ENCODE measurements around the gene MYO1D. TPM values are rescaled to one million over a fixed set of nuclear protein-coding genes. Genes with fewer than 3 reads are reported as not detected.

MYO1D gene
- total RNA-seq, 1 experiment from 2014 or later, result 206 TPM

GRCh38 chr17:32487473-32488176 lies 389.3 kb downstream of the MYO1D start:
- peak overlapping the region; percentile 79 for H3K27ac Mint-ChIP-seq (ENCODE audit: unreplicated experiment)
- TF ChIP-seq CTCF (IDR thresholded peaks at IDR 0.05; ENCODE audit: insufficient read depth in 1 of 2, low read depth in 1 of 2, low read length in 1 of 2, severe bottlenecking in 1 of 2, unreplicated experiment in 1 of 2), result no peak
- H3K9me3 Mint-ChIP-seq (ENCODE audit: unreplicated experiment), result no peaks in the 10 kb centered on the region
- ChIA-PET CTCF (interaction anchor here (0.6 to 2.1 kb wide), 3 partner anchors 43 to 557 kb away, joined by 3 to 8 read pairs (median 4); partner anchors contain the start of gene PSMD11), POLR2A (interaction anchor here (0.6 to 1.3 kb wide), 2 partner anchors 40 to 43 kb away, joined by 3 to 10 read pairs; partner anchors contain the start of gene PSMD11)
- peaks cover 68% of the 10 kb centered on the region for H3K36me3 Mint-ChIP-seq (ENCODE audit: insufficient read depth, unreplicated experiment)
- Histone ChIP-seq H3K4me1 (peaks cover 18% of the 10 kb centered on the region), H3K9me3 (no peaks in the 10 kb centered on the region), H3K36me3 (ENCODE audit: control insufficient read depth, insufficient read depth, low read length) (no peaks in the 10 kb centered on the region), H3K4me3 (ENCODE audit: low read depth, low read length) (peak overlapping the region; percentile 77), H3K27me3 (replicated peaks; ENCODE audit: control insufficient read depth, insufficient read depth, low read length) (no peaks in the 10 kb centered on the region)
- H3K4me1 Mint-ChIP-seq (ENCODE audit: low read depth, unreplicated experiment), result peaks cover 24% of the 10 kb centered on the region
- peak in 1 of 2 experiments; percentile 47 for DNase-seq
- intact Hi-C loops (cut with micrococcal nuclease; ENCODE audit: unreplicated experiment), result loop anchor here (1.0 kb wide), 1 partner anchor 268 kb away; no protein-coding TSS in a partner anchor
- no peaks in the 10 kb centered on the region for H3K27me3 Mint-ChIP-seq (ENCODE audit: insufficient read depth, unreplicated experiment)
- peak overlapping the region; percentile 88 for H3K4me3 Mint-ChIP-seq (ENCODE audit: unreplicated experiment)
- BruUV-seq (replicated peaks), result TSS peak; percentile 27

DNA sequence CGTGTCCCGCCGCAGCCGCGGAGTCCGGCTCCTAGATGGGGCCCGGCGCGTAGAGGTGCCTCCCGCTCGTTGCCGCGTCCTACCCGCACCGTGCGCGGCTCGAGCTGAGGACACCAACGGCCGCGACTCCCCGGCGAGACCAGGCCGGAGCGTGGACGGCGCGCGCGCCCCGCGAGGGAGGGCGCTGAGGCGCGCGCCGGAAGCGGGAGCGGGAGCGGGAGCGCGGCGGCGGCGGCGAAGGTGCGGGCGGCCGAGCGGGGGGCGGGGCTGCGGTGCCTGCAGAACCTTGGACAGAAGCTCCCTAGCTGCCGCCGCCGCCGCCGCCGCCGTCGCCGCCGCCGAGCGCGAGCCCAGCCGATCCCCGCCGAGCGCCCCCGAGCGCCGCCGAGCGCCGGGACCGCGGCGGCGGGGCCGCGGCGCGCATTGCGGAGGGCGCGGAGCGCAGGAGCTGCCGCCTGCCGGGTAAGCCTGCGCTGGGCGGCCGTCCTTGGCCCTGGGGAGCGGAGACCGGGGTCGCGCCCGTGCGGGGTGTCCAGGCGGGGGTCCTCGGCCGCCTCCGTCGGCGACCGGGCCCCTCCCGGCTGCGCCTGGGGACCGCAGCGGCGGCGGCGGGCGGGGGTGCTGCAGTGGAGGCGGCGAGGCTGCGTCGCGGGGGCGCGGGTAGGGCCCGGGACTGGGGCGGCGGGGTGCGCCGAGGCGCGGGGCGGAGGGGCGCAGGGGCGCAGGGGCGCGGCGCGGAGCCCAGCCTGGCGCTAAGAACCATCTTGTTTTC lies 390.0 kb downstream of the MYO1D start, which contains the start of gene CDK5R1:
CDK5R1 (plus strand) TSS at position 293 of the 772 bp plus-strand sequence. CDS start 628 bp downstream, outside the sequence.
- no TSS peak for BruUV-seq (replicated peaks)
- H3K4me1 Mint-ChIP-seq (ENCODE audit: low read depth, unreplicated experiment), result peaks cover 24% of the 10 kb centered on the region
- H3K27me3 Mint-ChIP-seq (ENCODE audit: insufficient read depth, unreplicated experiment), result no peaks in the 10 kb centered on the region
- ChIA-PET POLR2A (interaction anchor here (0.6 to 1.3 kb wide), 4 partner anchors 39 to 468 kb away, joined by 3 to 10 read pairs (median 6); partner anchors contain the start of gene PSMD11), CTCF (interaction anchor here (0.6 to 2.1 kb wide), 4 partner anchors 43 to 423 kb away, joined by 3 to 8 read pairs (median 3); partner anchors contain the start of gene PSMD11)
- Histone ChIP-seq H3K4me1 (peaks cover 18% of the 10 kb centered on the region), H3K36me3 (ENCODE audit: control insufficient read depth, insufficient read depth, low read length) (no peaks in the 10 kb centered on the region), H3K9me3 (no peaks in the 10 kb centered on the region), H3K27me3 (replicated peaks; ENCODE audit: control insufficient read depth, insufficient read depth, low read length) (no peaks in the 10 kb centered on the region), H3K4me3 (ENCODE audit: low read depth, low read length) (peak within 1 kb of the TSS; percentile 77)
- intact Hi-C loops (cut with micrococcal nuclease; ENCODE audit: unreplicated experiment), result loop anchor here (1.0 kb wide), 1 partner anchor 268 kb away; no protein-coding TSS in a partner anchor
- peak within 1 kb of the TSS; percentile 88 for H3K4me3 Mint-ChIP-seq (ENCODE audit: unreplicated experiment)
- peak; percentile 84 to 90 for DNase-seq
- peak within 1 kb of the TSS; percentile 89 for H3K27ac Mint-ChIP-seq (ENCODE audit: unreplicated experiment)
- peaks cover 68% of the 10 kb centered on the region for H3K36me3 Mint-ChIP-seq (ENCODE audit: insufficient read depth, unreplicated experiment)
- no peaks in the 10 kb centered on the region for H3K9me3 Mint-ChIP-seq (ENCODE audit: unreplicated experiment)
- TF ChIP-seq CTCF (IDR thresholded peaks at IDR 0.05; ENCODE audit: insufficient read depth in 1 of 2, low read depth in 1 of 2, low read length in 1 of 2, severe bottlenecking in 1 of 2, unreplicated experiment in 1 of 2), result no peak
